ENCODE measurements around the gene XRCC4. TPM values are rescaled to one million over a fixed set of nuclear protein-coding genes. Genes with fewer than 3 reads are reported as not detected.

Gene XRCC4
- total and polyA plus RNA-seq, 9 donors = 5.1 to 7.1 (median 6.4) TPM

DNA sequence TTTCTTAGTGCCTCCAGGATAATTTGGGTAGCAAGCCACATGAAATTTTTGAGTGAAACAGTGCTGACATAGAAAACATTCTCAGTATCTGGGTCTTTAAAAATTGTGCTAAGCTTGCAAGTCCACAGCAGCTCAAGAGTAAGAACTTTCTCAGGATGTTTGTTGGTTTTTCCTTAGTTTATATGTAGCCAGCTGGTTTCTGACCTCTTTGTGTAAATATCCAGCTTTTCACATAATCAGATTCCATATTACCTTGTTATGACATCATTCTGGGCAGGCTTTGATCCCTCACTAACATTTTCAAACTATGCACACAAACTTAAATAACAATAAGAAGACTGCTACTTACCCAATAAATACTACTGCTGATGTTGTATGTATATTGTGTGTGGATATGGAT, 311.3 kb downstream of the XRCC4 start:
- Histone ChIP-seq H3K36me3 (ENCODE audit: control insufficient read depth, insufficient read depth, low read length) (no peaks in the 10 kb centered on the region), H3K27ac (ENCODE audit: low read length) (no peak overlapping the region), H3K27me3 (ENCODE audit: control insufficient read depth, insufficient read depth, low read length) (no peaks in the 10 kb centered on the region), H3K4me3 (ENCODE audit: low read length) (no peak overlapping the region), H3K4me1 (ENCODE audit: control insufficient read depth, insufficient read depth, low read length) (no peaks in the 10 kb centered on the region), H3K9me3 (replicated peaks; ENCODE audit: control insufficient read depth, low read depth, low read length) (no peaks in the 10 kb centered on the region)
- DNase-seq = no peak

DNA sequence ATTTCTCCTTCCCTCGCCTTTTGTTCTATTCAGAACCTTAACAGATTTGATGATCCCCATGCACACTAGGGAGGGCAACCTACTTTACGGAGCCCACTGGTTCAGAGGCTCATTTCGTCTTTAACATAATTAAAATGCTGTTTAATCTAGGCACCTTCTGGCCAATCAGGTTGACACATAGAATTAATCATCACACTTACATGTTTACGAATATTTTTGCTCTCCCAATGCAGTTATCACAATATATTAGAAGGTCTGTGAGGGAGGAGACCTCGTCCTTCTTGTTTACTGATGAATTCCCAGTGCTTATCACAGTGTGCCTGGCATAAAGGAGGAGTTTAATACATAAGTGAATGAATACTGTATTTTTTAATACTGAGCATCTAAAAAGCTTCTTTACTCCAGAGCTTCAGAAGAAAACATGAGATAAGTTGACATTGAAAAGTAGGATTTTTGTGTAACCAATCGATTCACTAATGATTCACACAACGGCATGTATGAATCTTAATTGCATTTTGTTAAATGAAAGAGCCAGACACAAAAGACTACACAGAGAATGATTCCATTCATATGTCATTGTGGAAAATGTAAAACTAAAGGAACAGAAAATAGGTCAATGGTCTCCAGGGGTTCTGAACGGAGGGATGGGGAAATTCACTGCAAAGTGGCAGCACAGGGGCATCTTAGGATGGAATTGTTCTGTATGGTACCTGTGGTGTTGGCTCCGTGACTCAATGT, 315.6 kb downstream of the XRCC4 start:
- H3K36me3 ChIP-seq (ENCODE audit: control insufficient read depth, insufficient read depth, low read length) = no peaks in the 10 kb centered on the region
- no peak overlapping the region for H3K4me3 ChIP-seq (ENCODE audit: low read length)
- H3K27me3 ChIP-seq (ENCODE audit: control insufficient read depth, insufficient read depth, low read length) = no peaks in the 10 kb centered on the region
- no peak overlapping the region for H3K27ac ChIP-seq (ENCODE audit: low read length)
- no peak for DNase-seq
- H3K4me1 ChIP-seq (ENCODE audit: control insufficient read depth, insufficient read depth, low read length) = no peaks in the 10 kb centered on the region
- H3K9me3 ChIP-seq (replicated peaks; ENCODE audit: control insufficient read depth, low read depth, low read length) = no peaks in the 10 kb centered on the region
- 81% methylated on average over 4 of the region's 9 CpGs for WGBS (ENCODE audit: insufficient coverage)

DNA sequence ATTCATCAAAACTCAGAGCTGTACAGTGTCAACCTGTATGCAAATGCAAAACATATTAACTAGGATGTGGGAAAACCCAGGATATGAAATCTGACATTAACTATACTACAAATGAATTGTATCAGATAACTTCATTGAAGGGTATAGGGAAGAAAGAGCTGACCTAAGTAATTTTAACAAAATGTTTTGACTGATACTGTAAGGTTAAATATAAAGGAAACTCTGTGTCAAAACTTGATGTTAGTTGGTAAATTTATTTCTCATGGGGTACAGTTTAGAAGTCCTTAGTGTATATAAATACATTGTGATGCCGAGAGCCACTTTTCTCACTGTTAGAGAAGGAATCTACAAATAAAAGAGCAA, 316.1 kb downstream of the XRCC4 start:
- no CpG with 5 or more reads among the region's 1 CpG for WGBS (ENCODE audit: insufficient coverage)
- no peak overlapping the region for H3K4me3 ChIP-seq (ENCODE audit: low read length)
- no peaks in the 10 kb centered on the region for H3K36me3 ChIP-seq (ENCODE audit: control insufficient read depth, insufficient read depth, low read length)
- H3K27ac ChIP-seq (ENCODE audit: low read length) = no peak overlapping the region
- DNase-seq = no peak
- no peaks in the 10 kb centered on the region for H3K4me1 ChIP-seq (ENCODE audit: control insufficient read depth, insufficient read depth, low read length)
- H3K9me3 ChIP-seq (replicated peaks; ENCODE audit: control insufficient read depth, low read depth, low read length) = no peaks in the 10 kb centered on the region
- H3K27me3 ChIP-seq (ENCODE audit: control insufficient read depth, insufficient read depth, low read length) = no peaks in the 10 kb centered on the region

DNA sequence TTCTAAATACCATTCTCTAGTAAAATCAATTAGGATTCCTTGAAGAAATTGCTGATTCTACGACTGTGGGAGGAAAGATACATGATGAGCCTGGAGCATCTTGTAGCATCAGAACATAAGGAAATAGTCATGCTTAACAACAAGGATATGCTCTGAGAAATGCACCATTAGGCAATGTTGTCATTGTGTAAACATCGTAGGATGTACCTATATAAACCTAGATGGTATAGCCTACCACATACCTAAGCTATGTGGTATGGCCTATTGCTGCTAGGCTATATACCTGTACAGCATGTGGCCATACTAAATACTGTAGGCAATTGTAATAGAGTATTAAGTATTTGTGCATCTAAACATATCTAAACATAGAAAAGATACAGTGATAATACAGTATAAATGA, 316.8 kb downstream of the XRCC4 start:
- Histone ChIP-seq H3K4me3 (ENCODE audit: low read length) (no peak overlapping the region), H3K27me3 (ENCODE audit: control insufficient read depth, insufficient read depth, low read length) (no peaks in the 10 kb centered on the region), H3K9me3 (replicated peaks; ENCODE audit: control insufficient read depth, low read depth, low read length) (no peaks in the 10 kb centered on the region), H3K36me3 (ENCODE audit: control insufficient read depth, insufficient read depth, low read length) (no peaks in the 10 kb centered on the region), H3K4me1 (ENCODE audit: control insufficient read depth, insufficient read depth, low read length) (no peaks in the 10 kb centered on the region), H3K27ac (ENCODE audit: low read length) (no peak overlapping the region)
- DNase-seq = no peak
- WGBS (ENCODE audit: insufficient coverage) = no CpG with 5 or more reads among the region's 2 CpGs

DNA sequence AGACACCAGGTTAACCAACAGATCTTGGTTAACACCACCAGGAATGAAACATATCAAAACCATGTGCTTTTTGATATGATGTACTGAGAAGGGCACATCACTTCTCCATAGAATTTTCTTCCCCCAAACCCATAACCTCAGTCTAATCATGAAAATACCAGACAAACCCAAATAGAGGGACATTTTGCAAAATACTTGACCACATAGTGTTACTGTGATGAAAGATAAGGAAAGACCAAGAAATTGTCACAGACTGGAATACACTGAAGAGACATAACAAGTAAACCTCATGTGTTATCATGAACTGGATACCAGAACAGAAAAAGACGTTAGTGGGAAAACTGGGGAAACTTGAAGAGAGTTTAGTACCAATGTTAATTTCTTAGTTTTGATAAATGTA, 319.3 kb downstream of the XRCC4 start:
- WGBS (ENCODE audit: insufficient coverage) = no CpG with 5 or more reads among the region's 1 CpG
- no peaks in the 10 kb centered on the region for H3K27me3 ChIP-seq (ENCODE audit: control insufficient read depth, insufficient read depth, low read length)
- no peaks in the 10 kb centered on the region for H3K36me3 ChIP-seq (ENCODE audit: control insufficient read depth, insufficient read depth, low read length)
- H3K27ac ChIP-seq (ENCODE audit: low read length) = no peak overlapping the region
- no peak overlapping the region for H3K4me3 ChIP-seq (ENCODE audit: low read length)
- no peaks in the 10 kb centered on the region for H3K4me1 ChIP-seq (ENCODE audit: control insufficient read depth, insufficient read depth, low read length)
- no peak for DNase-seq
- H3K9me3 ChIP-seq (replicated peaks; ENCODE audit: control insufficient read depth, low read depth, low read length) = no peaks in the 10 kb centered on the region

DNA sequence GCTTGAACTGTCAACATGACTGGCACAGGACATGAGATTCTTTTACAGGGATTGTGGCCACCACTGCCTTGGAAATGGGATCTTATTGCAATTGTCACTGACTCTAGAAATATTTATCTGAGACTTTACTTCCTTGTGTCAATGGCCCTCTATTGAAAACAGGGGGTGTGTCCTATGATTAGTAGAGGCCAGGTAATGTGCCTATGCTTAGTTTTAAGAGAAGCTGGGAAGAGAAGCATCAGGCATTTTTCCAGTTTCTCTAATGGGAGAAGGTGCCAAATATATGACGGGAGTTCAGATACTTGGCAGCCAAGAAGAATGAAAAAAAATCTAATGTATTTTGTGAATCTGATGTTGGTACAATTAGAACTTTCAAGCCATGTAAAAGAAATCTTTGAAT, 320.3 kb downstream of the XRCC4 start:
- no peak for DNase-seq
- Histone ChIP-seq H3K4me1 (ENCODE audit: control insufficient read depth, insufficient read depth, low read length) (no peaks in the 10 kb centered on the region), H3K27me3 (ENCODE audit: control insufficient read depth, insufficient read depth, low read length) (no peaks in the 10 kb centered on the region), H3K27ac (ENCODE audit: low read length) (no peak overlapping the region), H3K4me3 (ENCODE audit: low read length) (no peak overlapping the region), H3K9me3 (replicated peaks; ENCODE audit: control insufficient read depth, low read depth, low read length) (no peaks in the 10 kb centered on the region), H3K36me3 (ENCODE audit: control insufficient read depth, insufficient read depth, low read length) (no peaks in the 10 kb centered on the region)
- no CpG with 5 or more reads among the region's 1 CpG for WGBS (ENCODE audit: insufficient coverage)

DNA sequence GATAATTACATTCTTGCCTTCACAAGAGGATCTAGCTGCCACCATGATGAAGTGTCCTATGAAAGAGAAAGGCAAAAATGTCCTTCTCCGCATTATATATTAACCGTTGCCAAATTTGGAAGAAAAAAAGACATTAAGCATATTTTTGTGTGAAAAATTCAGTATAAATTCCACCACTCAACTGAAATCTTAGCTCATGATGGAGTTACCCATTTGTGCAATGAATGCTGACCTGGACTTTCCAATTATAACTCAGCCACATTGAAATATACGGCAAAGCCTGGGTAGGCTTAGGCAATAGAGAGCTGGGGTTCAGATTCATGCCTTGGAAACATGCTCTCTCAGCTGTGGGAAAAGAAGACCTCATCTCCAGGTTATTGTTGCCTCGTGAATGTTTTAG, 322.9 kb downstream of the XRCC4 start:
- Histone ChIP-seq H3K9me3 (replicated peaks; ENCODE audit: control insufficient read depth, low read depth, low read length) (no peaks in the 10 kb centered on the region), H3K27ac (ENCODE audit: low read length) (no peak overlapping the region), H3K4me1 (ENCODE audit: control insufficient read depth, insufficient read depth, low read length) (no peaks in the 10 kb centered on the region), H3K27me3 (ENCODE audit: control insufficient read depth, insufficient read depth, low read length) (no peaks in the 10 kb centered on the region), H3K4me3 (ENCODE audit: low read length) (no peak overlapping the region), H3K36me3 (ENCODE audit: control insufficient read depth, insufficient read depth, low read length) (no peaks in the 10 kb centered on the region)
- DNase-seq = no peak
- no CpG with 5 or more reads among the region's 4 CpGs for WGBS (ENCODE audit: insufficient coverage)

- Histone ChIP-seq H3K27ac (ENCODE audit: low read length) (no peak overlapping the region), H3K36me3 (ENCODE audit: control insufficient read depth, insufficient read depth, low read length) (no peaks in the 10 kb centered on the region), H3K9me3 (replicated peaks; ENCODE audit: control insufficient read depth, low read depth, low read length) (no peaks in the 10 kb centered on the region), H3K4me3 (ENCODE audit: low read length) (no peak overlapping the region), H3K4me1 (ENCODE audit: control insufficient read depth, insufficient read depth, low read length) (no peaks in the 10 kb centered on the region), H3K27me3 (ENCODE audit: control insufficient read depth, insufficient read depth, low read length) (no peaks in the 10 kb centered on the region)
- no CpG with 5 or more reads among the region's 3 CpGs for WGBS (ENCODE audit: insufficient coverage)
- no peak for DNase-seq
Observed at GRCh38 chr5:83400701-83401100, 323.4 kb downstream of the XRCC4 start.

GRCh38 chr5:83401122-83401731, 323.9 kb downstream of the XRCC4 start:
- Histone ChIP-seq H3K36me3 (ENCODE audit: control insufficient read depth, insufficient read depth, low read length) (no peaks in the 10 kb centered on the region), H3K27ac (ENCODE audit: low read length) (no peak overlapping the region), H3K27me3 (ENCODE audit: control insufficient read depth, insufficient read depth, low read length) (no peaks in the 10 kb centered on the region), H3K4me1 (ENCODE audit: control insufficient read depth, insufficient read depth, low read length) (no peaks in the 10 kb centered on the region), H3K4me3 (ENCODE audit: low read length) (no peak overlapping the region), H3K9me3 (replicated peaks; ENCODE audit: control insufficient read depth, low read depth, low read length) (no peaks in the 10 kb centered on the region)
- DNase-seq = no peak
- 22% methylated on average over 1 of the region's 3 CpGs for WGBS (ENCODE audit: insufficient coverage)

- Histone ChIP-seq H3K27ac (ENCODE audit: low read length) (no peak overlapping the region), H3K27me3 (ENCODE audit: control insufficient read depth, insufficient read depth, low read length) (no peaks in the 10 kb centered on the region)
Observed at GRCh38 chr5:83401775-83402174, 324.4 kb downstream of the XRCC4 start.

More at GRCh38 chr5:83401775-83402174, 324.4 kb downstream of the XRCC4 start:
- no peak for DNase-seq
- H3K4me3 ChIP-seq (ENCODE audit: low read length) = no peak overlapping the region
- no peaks in the 10 kb centered on the region for H3K9me3 ChIP-seq (replicated peaks; ENCODE audit: control insufficient read depth, low read depth, low read length)
- no peaks in the 10 kb centered on the region for H3K4me1 ChIP-seq (ENCODE audit: control insufficient read depth, insufficient read depth, low read length)
- H3K36me3 ChIP-seq (ENCODE audit: control insufficient read depth, insufficient read depth, low read length) = no peaks in the 10 kb centered on the region

Measured in muscle of leg (tissue), 11 donors.